DMS79 treated with DMSO at 0.1 percent for 48 hours (cell line): ENCODE measurements around the gene PPP1R15A.
"Not testable (repeated sequence)": the region's sequence is repeated elsewhere in the genome, so short reads cannot be mapped to it uniquely, and the experiment has no call there.

Source experiments
- DNase-seq: peaks from one replicate; lab custom pipeline; 2025; lab: John Stamatoyannopoulos, UW

Gene PPP1R15A

DNA sequence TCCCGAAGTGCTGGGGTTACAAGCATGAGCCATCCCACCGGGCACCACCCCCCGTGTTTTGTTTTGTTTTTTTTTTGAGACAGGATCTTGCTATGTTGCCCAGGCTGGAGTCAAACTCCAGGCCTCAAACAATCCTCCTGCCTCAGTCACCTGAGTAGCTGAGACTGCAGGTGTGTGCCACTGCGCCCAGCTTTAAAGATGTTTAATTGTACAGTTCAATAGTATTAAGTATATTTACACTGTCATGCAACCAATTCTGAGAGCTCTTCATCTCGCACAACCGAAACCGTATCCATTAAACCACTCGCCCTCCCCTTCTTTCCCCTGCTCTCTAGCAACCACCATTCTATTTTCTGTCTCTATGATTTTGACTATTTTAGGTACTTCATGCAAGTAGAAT is 43.5 kb downstream of the PPP1R15A start:
- DNase-seq: peak; percentile 99

DNA sequence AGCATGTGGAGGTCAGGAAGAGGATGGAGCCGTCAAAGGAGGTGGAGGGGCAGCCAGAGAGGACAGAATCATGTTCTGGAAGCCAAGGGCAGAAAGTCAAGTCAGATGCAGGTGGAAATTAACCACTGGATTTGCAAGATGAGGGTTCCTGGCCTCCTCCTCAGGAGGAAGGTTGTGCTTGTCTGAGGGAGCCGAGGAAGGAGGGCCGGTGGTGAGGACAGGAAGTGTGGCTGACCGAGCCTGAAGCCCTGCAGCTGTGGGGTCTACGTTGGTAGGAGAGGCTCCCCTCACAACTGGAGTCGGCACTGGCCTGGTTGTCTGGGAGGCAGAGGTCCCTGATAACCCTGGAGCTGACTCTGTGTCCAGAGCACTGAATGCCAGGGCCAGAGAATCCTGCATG is 45.9 kb downstream of the PPP1R15A start:
- DNase-seq: no peak

DNA sequence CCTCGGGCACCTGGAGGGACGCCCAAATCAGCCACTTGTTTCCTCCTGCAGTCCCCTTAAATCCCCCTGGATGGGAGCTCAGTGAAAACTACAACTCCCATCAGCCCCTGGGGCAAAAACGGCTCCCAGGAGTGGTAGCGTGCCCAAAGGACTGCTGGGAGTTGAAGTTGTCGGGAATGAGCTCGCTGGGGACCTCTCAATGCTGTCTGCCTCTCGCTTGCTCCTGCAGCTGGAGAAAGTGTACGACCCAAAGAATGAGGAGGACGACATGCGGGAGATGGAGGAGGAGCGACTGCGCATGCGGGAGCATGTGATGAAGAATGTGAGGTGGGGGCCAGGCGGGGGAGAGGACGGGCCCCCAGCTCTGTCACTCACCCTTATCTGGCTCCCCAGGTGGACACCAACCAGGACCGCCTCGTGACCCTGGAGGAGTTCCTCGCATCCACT is 46.6 kb downstream of the PPP1R15A start:
- DNase-seq: no peak

DNA sequence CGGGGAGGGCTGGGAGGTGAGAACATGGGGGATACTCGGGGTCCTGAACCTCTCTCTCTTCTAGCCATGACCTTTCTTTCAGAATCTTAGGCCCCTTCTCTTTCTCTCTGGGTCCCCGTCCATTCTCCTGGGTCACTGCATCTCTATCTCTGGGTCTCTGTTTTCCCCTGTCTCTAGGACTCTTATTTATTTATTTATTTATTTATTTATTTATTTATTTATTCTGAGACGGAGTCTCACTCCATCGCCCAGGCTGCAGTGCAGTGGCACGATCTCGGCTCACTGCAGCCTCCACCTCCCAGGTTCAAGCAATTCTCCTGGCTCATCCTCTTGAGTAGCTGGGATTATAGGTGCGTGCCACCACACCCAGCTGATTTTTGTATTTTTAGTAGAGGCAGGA is 47.0 kb downstream of the PPP1R15A start:
- not testable (repeated sequence) for DNase-seq

DNA sequence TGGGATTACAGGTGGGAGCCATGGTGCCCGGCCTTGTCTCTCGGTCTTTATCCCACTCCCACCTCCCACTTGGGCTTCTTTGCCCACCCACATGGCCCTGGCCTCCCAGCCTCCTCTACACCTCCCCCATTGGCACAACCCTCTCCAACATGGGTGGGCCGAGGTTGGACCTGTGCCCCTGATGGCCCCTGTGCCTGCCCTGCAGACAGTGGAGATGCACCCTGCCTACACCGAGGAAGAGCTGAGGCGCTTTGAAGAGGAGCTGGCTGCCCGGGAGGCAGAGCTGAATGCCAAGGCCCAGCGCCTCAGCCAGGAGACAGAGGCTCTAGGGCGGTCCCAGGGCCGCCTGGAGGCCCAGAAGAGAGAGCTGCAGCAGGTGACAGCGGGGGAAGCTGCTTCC is 48.7 kb downstream of the PPP1R15A start:
- DNase-seq: no peak

DNA sequence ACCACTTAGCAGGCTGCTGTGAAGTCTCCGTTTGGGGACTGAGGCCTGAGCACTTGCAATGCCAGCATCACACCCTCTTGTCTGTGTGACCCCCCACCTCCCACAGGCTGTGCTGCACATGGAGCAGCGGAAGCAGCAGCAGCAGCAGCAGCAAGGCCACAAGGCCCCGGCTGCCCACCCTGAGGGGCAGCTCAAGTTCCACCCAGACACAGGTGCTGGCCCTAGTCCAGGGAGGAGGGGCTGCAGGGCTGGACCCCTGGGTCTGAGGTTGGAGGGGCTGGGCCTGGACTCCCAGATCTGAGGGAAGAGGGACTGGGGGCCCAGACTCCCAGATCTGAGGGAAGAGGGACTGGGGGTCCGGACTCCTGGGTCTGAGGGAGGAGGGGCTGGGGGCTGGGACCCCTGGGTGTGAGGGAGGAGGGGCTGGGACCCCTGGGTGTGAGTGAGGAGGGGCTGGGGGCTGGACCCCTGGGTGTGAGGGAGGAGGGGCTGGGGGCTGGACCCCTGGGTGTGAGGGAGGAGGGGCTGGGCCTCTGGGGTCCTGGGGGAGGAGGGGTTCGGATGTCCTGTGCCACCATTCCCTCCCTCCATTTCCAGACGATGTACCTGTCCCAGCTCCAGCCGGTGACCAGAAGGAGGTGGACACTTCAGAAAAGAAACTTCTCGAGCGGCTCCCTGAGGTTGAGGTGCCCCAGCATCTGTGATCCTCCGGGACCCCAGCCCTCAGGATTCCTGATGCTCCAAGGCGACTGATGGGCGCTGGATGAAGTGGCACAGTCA is 49.7 kb downstream of the PPP1R15A start:
- no peak for DNase-seq

DNA sequence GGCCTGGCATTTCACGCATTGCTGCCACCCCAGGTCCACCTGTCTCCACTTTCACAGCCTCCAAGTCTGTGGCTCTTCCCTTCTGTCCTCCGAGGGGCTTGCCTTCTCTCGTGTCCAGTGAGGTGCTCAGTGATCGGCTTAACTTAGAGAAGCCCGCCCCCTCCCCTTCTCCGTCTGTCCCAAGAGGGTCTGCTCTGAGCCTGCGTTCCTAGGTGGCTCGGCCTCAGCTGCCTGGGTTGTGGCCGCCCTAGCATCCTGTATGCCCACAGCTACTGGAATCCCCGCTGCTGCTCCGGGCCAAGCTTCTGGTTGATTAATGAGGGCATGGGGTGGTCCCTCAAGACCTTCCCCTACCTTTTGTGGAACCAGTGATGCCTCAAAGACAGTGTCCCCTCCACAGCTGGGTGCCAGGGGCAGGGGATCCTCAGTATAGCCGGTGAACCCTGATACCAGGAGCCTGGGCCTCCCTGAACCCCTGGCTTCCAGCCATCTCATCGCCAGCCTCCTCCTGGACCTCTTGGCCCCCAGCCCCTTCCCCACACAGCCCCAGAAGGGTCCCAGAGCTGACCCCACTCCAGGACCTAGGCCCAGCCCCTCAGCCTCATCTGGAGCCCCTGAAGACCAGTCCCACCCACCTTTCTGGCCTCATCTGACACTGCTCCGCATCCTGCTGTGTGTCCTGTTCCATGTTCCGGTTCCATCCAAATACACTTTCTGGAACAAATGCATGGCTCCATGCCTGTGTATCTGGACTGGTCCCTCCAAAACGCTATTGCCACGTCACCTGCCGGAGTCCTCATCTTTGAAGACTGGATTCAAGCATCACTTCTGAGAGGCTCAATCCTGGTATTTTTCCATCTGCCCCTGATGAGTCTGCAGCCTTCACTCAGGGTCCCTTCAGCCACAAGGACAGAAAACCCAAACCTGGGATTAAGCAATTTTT is 50.6 kb downstream of the PPP1R15A start:
- no peak for DNase-seq

DNA sequence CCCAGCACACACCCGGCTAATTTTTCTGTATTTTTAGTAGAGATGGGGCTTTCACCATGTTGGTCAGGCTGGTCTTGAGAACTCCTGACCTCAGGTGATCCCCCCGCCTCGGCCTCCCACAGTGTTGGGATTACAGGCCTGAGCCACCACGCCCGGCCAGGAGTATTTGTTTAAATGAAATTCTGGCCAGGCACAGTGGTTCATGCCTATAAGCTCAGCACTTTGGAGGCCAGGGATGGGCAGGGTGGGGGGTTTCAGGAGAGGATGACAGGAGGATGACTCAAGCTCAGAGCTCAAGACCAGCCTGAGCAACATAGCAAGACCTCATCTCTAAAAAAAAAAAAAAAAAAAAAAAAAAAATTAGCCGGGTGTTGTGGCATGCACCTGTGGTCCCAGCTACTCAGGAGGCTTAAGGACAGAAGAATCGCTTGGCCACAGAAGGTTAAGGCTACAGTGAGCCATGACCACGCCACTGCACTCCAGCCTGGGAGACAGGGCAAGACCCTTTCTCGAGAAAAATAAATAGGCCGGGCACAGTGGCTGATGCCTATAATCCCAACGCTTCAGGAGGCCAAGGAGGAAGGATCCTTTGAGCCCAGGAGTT is 53.1 kb downstream of the PPP1R15A start:
- no peak for DNase-seq
